ENCODE measurements around the gene ACTL6B. TPM values are rescaled to one million over a fixed set of nuclear protein-coding genes. Genes with fewer than 3 reads are reported as not detected.

ACTL6B gene
- polyA plus RNA-seq, 1 of the 3 experiments (the other 2 are of a cell fraction), result 0.67 TPM

- CTCF ChIA-PET, result interaction anchor here (1.0 to 1.7 kb wide), 4 partner anchors 10 to 93 kb away, joined by 3 to 10 read pairs (median 4); no protein-coding TSS in a partner anchor
- no peak for DNase-seq
Measured at GRCh38 chr7:100598425-100598824, 57.8 kb downstream of the ACTL6B start.

GRCh38 chr7:100595188-100595587 is 61.1 kb downstream of the ACTL6B start:
- H3K27ac ChIP-seq (ENCODE audit: low read depth in 2 of 2, low read length in 1 of 2), result no peak overlapping the region
- H3K27me3 ChIP-seq (ENCODE audit: insufficient read depth), result no peaks in the 10 kb centered on the region
- no peak overlapping the region for H3K9ac ChIP-seq
- POLR2A ChIA-PET, result interaction anchor here (1.5 to 1.9 kb wide), 2 partner anchors 9 to 167 kb away, joined by 4 to 6 read pairs; partner anchors contain the start of genes FBXO24, LRCH4 and ZCWPW1
- no peak overlapping the region for H3K4me3 ChIP-seq (ENCODE audit: low read depth in 2 of 2, low read length in 1 of 2)
- no peaks in the 10 kb centered on the region for H3K36me3 ChIP-seq (replicated peaks in 1 of 2; ENCODE audit: control insufficient read depth in 1 of 2, insufficient read depth in 2 of 2, low read length in 1 of 2)
- WGBS (ENCODE audit: low lambda C conversion rate), result 97% methylated on average over 7 of the region's 7 CpGs
- H3F3A ChIP-seq (replicated peaks; ENCODE audit: insufficient read depth), result no peaks in the 10 kb centered on the region
- H3K9me2 ChIP-seq, result no peaks in the 10 kb centered on the region
- no peak overlapping the region for H2AFZ ChIP-seq (ENCODE audit: low read depth)
- no peak for DNase-seq
- H3K4me2 ChIP-seq, result no peak overlapping the region
- H3K79me2 ChIP-seq (ENCODE audit: insufficient read depth), result no peaks in the 10 kb centered on the region
- CTCF ChIA-PET, result interaction anchor here (0.9 to 1.8 kb wide), 8 partner anchors 8 to 129 kb away, joined by 3 to 9 read pairs (median 4); no protein-coding TSS in a partner anchor
- H3K9me3 ChIP-seq, result no peaks in the 10 kb centered on the region
- H3K4me1 ChIP-seq (ENCODE audit: control insufficient read depth in 1 of 2, insufficient read depth in 2 of 2, low read depth in 1 of 2, low read length in 1 of 2), result peaks cover 0 to 4% of the 10 kb centered on the region in 2 experiments; a peak in 1 of 4 replicates
- no peaks in the 10 kb centered on the region for H4K20me1 ChIP-seq (ENCODE audit: insufficient read depth)
- TF ChIP-seq CHD2 (IDR thresholded peaks at IDR 0.05; ENCODE audit: low read length, partially characterized antibody) (no peak), USF2 (IDR thresholded peaks at IDR 0.05; ENCODE audit: borderline replicate concordance, low read depth, low read length) (no peak), REST (IDR thresholded peaks at IDR 0.05; ENCODE audit: low read depth, low read length) (no peak), RFX5 (IDR thresholded peaks at IDR 0.05; ENCODE audit: low read length) (no peak), CTCF (IDR thresholded peaks at IDR 0.05) (no peak), TAF1 (IDR thresholded peaks at IDR 0.05; ENCODE audit: borderline replicate concordance, low read depth, low read length) (no peak), RAD21 (IDR thresholded peaks at IDR 0.05; ENCODE audit: low read length) (no peak), POLR2AphosphoS5 (IDR thresholded peaks at IDR 0.05; ENCODE audit: low read depth, low read length) (no peak), FOXJ3 (CRISPR knock-in tag; IDR thresholded peaks at IDR 0.05) (no peak), RCOR1 (IDR thresholded peaks at IDR 0.05; ENCODE audit: low read length) (no peak), TEAD4 (IDR thresholded peaks at IDR 0.05; ENCODE audit: borderline replicate concordance, insufficient read depth) (no peak), FOXM1 (IDR thresholded peaks at IDR 0.05; ENCODE audit: low read depth) (no peak), SIN3A (IDR thresholded peaks at IDR 0.05; ENCODE audit: borderline replicate concordance, low read depth, low read length) (no peak), GATA2 (CRISPR knock-in tag; IDR thresholded peaks at IDR 0.05) (no peak), IRF3 (IDR thresholded peaks at IDR 0.05; ENCODE audit: low read depth, low read length) (no peak), SMC3 (IDR thresholded peaks at IDR 0.05; ENCODE audit: low read depth, low read length) (no peak)
- TF ChIP-seq, protein P1, sequence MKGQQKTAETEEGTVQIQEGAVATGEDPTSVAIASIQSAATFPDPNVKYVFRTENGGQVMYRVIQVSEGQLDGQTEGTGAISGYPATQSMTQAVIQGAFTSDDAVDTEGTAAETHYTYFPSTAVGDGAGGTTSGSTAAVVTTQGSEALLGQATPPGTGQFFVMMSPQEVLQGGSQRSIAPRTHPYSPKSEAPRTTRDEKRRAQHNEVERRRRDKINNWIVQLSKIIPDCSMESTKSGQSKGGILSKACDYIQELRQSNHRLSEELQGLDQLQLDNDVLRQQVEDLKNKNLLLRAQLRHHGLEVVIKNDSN (IDR thresholded peaks at IDR 0.05; ENCODE audit: borderline replicate concordance, low read depth), result no peak

More at GRCh38 chr7:100598425-100598824, 57.8 kb downstream of the ACTL6B start:
- H3K27me3 ChIP-seq (ENCODE audit: insufficient read depth), result no peaks in the 10 kb centered on the region
- H2AFZ ChIP-seq (ENCODE audit: low read depth), result peak overlapping the region; percentile 54; the same call in 1 of the 2 replicates
- H3F3A ChIP-seq (replicated peaks; ENCODE audit: insufficient read depth), result peaks cover 2% of the 10 kb centered on the region
- H3K4me1 ChIP-seq (ENCODE audit: control insufficient read depth in 1 of 2, insufficient read depth in 2 of 2, low read depth in 1 of 2, low read length in 1 of 2), result peaks cover 10 to 18% of the 10 kb centered on the region in 2 experiments; a peak in 3 of 4 replicates
- no peak overlapping the region for H3K27ac ChIP-seq (ENCODE audit: low read depth in 2 of 2, low read length in 1 of 2)
- no peaks in the 10 kb centered on the region for H3K9me3 ChIP-seq
- H3K9ac ChIP-seq, result no peak overlapping the region
- H3K4me3 ChIP-seq (ENCODE audit: low read depth in 2 of 2, low read length in 1 of 2), result no peak overlapping the region
- POLR2A ChIA-PET, result interaction anchor here (3.1 kb wide), 1 partner anchor 12 kb away, joined by 10 read pairs; the partner anchor contains the start of genes FBXO24 and LRCH4
- no peak for TF ChIP-seq MAX (IDR thresholded peaks at IDR 0.05; ENCODE audit: low read depth)
- H3K4me2 ChIP-seq, result no peak overlapping the region
- H3K36me3 ChIP-seq (replicated peaks in 1 of 2; ENCODE audit: control insufficient read depth in 1 of 2, insufficient read depth in 2 of 2, low read length in 1 of 2), result no peaks in the 10 kb centered on the region
- 91% methylated on average over 4 of the region's 4 CpGs for WGBS (ENCODE audit: low lambda C conversion rate)
- H4K20me1 ChIP-seq (ENCODE audit: insufficient read depth), result no peaks in the 10 kb centered on the region
- peaks cover 14% of the 10 kb centered on the region; the same call in 1 of the 2 replicates for H3K79me2 ChIP-seq (ENCODE audit: insufficient read depth)
- no peaks in the 10 kb centered on the region for H3K9me2 ChIP-seq
